Natural killer cell (primary cell): ENCODE measurements around the gene UBE2M. TPM values are rescaled to one million over a fixed set of nuclear protein-coding genes. Genes with fewer than 3 reads are reported as not detected.
A peak's percentile ranks its signal among the peaks of the same experiment; 100 is the strongest.
"Not testable (repeated sequence)": the region's sequence is repeated elsewhere in the genome, so short reads cannot be mapped to it uniquely, and the experiment has no call there.

Source experiments
- ATAC-seq, 3 donors: fragments of 150-1000 bp in 2 of 3; fragments of 200-7000 bp in 1 of 3; cut with Tn5 transposase; 1 replicate in 1 of 3; 2 replicates in 2 of 3; pipeline ENCODE4 v1.10.0; 2021; ENCODE audit warnings: mild to moderate bottlenecking in 2 of 3, moderate library complexity in 2 of 3
- DNase-seq, 2 donors: peaks; one replicate each; pipeline versions ENCODE4 v3.0.0 to v3.0.0-alpha.2; 2013 to 2021; ENCODE audit warnings: mixed read lengths in 1 of 2
- H3K27ac ChIP-seq: one replicate; pipeline ENCODE4 v1.5.1; 2013; ENCODE audit warnings: mild to moderate bottlenecking, low read length
- H3K27me3 ChIP-seq: one replicate; pipeline ENCODE4 v1.6.1; 2013; ENCODE audit warnings: low read length; ENCODE audit not compliant: control insufficient read depth, insufficient read depth
- H3K36me3 ChIP-seq: one replicate; pipeline ENCODE4 v1.6.1; 2013; ENCODE audit warnings: low read length; ENCODE audit not compliant: control insufficient read depth, insufficient read depth
- H3K4me1 ChIP-seq: one replicate; pipeline ENCODE4 v1.6.1; 2013; ENCODE audit warnings: low read length; ENCODE audit not compliant: control insufficient read depth, insufficient read depth
- H3K4me3 ChIP-seq: one replicate; pipeline ENCODE4 v1.5.1; 2013; ENCODE audit warnings: low read length
- H3K9me3 ChIP-seq: one replicate; pipeline ENCODE4 v1.6.1; 2013; ENCODE audit warnings: low read length; ENCODE audit not compliant: control insufficient read depth, insufficient read depth
- H3K27ac Mint-ChIP-seq, 2 donors: one replicate each; pipeline ENCODE4 v1.8.0; 2022; ENCODE audit warnings: mild to moderate bottlenecking in 2 of 2, mixed read lengths in 2 of 2, moderate library complexity in 1 of 2
- H3K27me3 Mint-ChIP-seq, 2 donors: one replicate each; pipeline ENCODE4 v1.8.0; 2022; ENCODE audit warnings: low read depth in 2 of 2, mixed read lengths in 2 of 2
- H3K36me3 Mint-ChIP-seq: one replicate; pipeline ENCODE4 v1.8.0; 2022; ENCODE audit warnings: mixed read lengths
- H3K4me1 Mint-ChIP-seq, 2 donors: one replicate each; pipeline ENCODE4 v1.8.0; 2022; ENCODE audit warnings: mixed read lengths in 2 of 2
- H3K4me3 Mint-ChIP-seq: one replicate; pipeline ENCODE4 v1.8.0; 2022; ENCODE audit warnings: mild to moderate bottlenecking, moderate library complexity, mixed read lengths
- H3K9me3 Mint-ChIP-seq, 2 donors: one replicate each; pipeline ENCODE4 v1.8.0; 2022; ENCODE audit warnings: mixed read lengths in 2 of 2
- CTCF ChIP-seq: fragments of 200-600 bp; IDR thresholded peaks from one replicate; pipeline ENCODE4 v1.8.0; 2022; ENCODE audit warnings: antibody characterized with exemption
- WGBS: methylation state at CpG from one replicate; pipeline ENCODE4 v1.1.7; 2013; ENCODE audit warnings: missing lambda C conversion rate; ENCODE audit not compliant: insufficient coverage; 5-methylcytosine and 5-hydroxymethylcytosine counted together
- intact Hi-C: fragments of 100-400 bp; cut with micrococcal nuclease; formaldehyde crosslinking; loops from one replicate; pipeline ENCODE4 v1.14.2; 2022
- total RNA-seq, 4 donors: library from RNA; stranded (reverse); fragments of 120-200 nt in 1 of 4; gene quantifications; one replicate each; pipeline versions ENCODE4 v1.2.3 to v1.2.4, GENCODE V29; 2013 to 2022

Gene UBE2M
- total RNA-seq, 3 donors from 2014 or later (not counting 1 experiment from before 2014, with no cell fraction given) = 71.0 to 89.5 (median 81.9) TPM

GRCh38 chr19:58581227-58582141 lies 23.1 kb upstream of the UBE2M start:
- intact Hi-C loops = loop anchor here (1.0 kb wide), 2 partner anchors 61 to 67 kb away; no protein-coding TSS in a partner anchor
- Mint-ChIP-seq H3K36me3 (no peaks in the 10 kb centered on the region), H3K27me3 (no peaks in the 10 kb centered on the region), H3K4me1 (peaks cover 12 to 15% of the 10 kb centered on the region in 2 donors), H3K9me3 (no peaks in the 10 kb centered on the region), H3K27ac (peak overlapping the region; percentile 71 to 84), H3K4me3 (peak overlapping the region; percentile 42)
- peak; percentile 99 to 100 (median 99) for ATAC-seq
- Histone ChIP-seq H3K27ac (peak overlapping the region; percentile 32), H3K4me1 (peaks cover 8% of the 10 kb centered on the region), H3K4me3 (no peak overlapping the region), H3K27me3 (no peaks in the 10 kb centered on the region), H3K36me3 (peaks cover 4% of the 10 kb centered on the region), H3K9me3 (no peaks in the 10 kb centered on the region)
- TF ChIP-seq CTCF = peak; percentile 89
- peak; percentile 90 to 94 for DNase-seq
- WGBS = 75% methylated on average over 62 of the region's 62 CpGs

- no peak overlapping the region for H3K4me3 Mint-ChIP-seq
- Histone ChIP-seq H3K27me3 (no peaks in the 10 kb centered on the region), H3K36me3 (peaks cover 4% of the 10 kb centered on the region), H3K27ac (no peak overlapping the region), H3K4me1 (peaks cover 21% of the 10 kb centered on the region), H3K9me3 (no peaks in the 10 kb centered on the region), H3K4me3 (no peak overlapping the region)
- 94% methylated on average over 7 of the region's 8 CpGs for WGBS
- peaks cover 22 to 27% of the 10 kb centered on the region in 2 donors for H3K4me1 Mint-ChIP-seq
- H3K27me3 Mint-ChIP-seq = no peaks in the 10 kb centered on the region
- no peaks in the 10 kb centered on the region for H3K9me3 Mint-ChIP-seq
- H3K27ac Mint-ChIP-seq = peak overlapping the region; percentile 49 to 72
- no peak for ATAC-seq
- intact Hi-C loops = no loop called here
- DNase-seq = no peak
- TF ChIP-seq CTCF = no peak
- no peaks in the 10 kb centered on the region for H3K36me3 Mint-ChIP-seq
These were observed 21.2 kb upstream of the UBE2M start for GRCh38 chr19:58579473-58580142.

GRCh38 chr19:58578012-58578925 lies 19.9 kb upstream of the UBE2M start:
- WGBS = 85% methylated on average over 11 of the region's 11 CpGs
- Mint-ChIP-seq H3K36me3 (no peaks in the 10 kb centered on the region), H3K27ac (peak overlapping the region; percentile 49 to 72), H3K4me1 (peaks cover 31 to 36% of the 10 kb centered on the region in 2 donors), H3K4me3 (no peak overlapping the region), H3K9me3 (peaks cover 0 to 6% of the 10 kb centered on the region in 2 donors), H3K27me3 (no peaks in the 10 kb centered on the region)
- Histone ChIP-seq H3K27me3 (no peaks in the 10 kb centered on the region), H3K9me3 (no peaks in the 10 kb centered on the region), H3K4me1 (peaks cover 32% of the 10 kb centered on the region), H3K27ac (no peak overlapping the region), H3K4me3 (no peak overlapping the region), H3K36me3 (peaks cover 2% of the 10 kb centered on the region)
- TF ChIP-seq CTCF = no peak
- intact Hi-C loops = no loop called here
- no peak for ATAC-seq
- peak in 1 of 2 donors; percentile 9 for DNase-seq

- H3K27me3 ChIP-seq, intact Hi-C loops, H3K36me3 Mint-ChIP-seq, H3K9me3 Mint-ChIP-seq, H3K4me3 ChIP-seq, H3K4me3 Mint-ChIP-seq, H3K36me3 ChIP-seq, H3K27ac ChIP-seq, H3K9me3 ChIP-seq, ATAC-seq, H3K27me3 Mint-ChIP-seq: not testable (repeated sequence)
- no CpG with 5 or more reads among the region's 2 CpGs for WGBS
- H3K4me1 ChIP-seq = peaks cover 33% of the 10 kb centered on the region
- H3K27ac Mint-ChIP-seq = peak overlapping the region; percentile 26 to 72
- peaks cover 35 to 43% of the 10 kb centered on the region in 2 donors for H3K4me1 Mint-ChIP-seq
- peak in 1 of 2 donors; percentile 12 for DNase-seq
These were observed 19.2 kb upstream of the UBE2M start for GRCh38 chr19:58577581-58577980.
